Measurements from ENCODE around the gene APLP2.

The APLP2 gene

GRCh38 chr11:130066338-130066737 lies 3.4 kb upstream of the APLP2 start:
- Histone ChIP-seq H3K27me3 (ENCODE audit: insufficient read depth, low read length) (peaks cover 4% of the 10 kb centered on the region), H2AFZ (ENCODE audit: low read depth, low read length) (no peak overlapping the region), H3K9me3 (ENCODE audit: low read length) (no peaks in the 10 kb centered on the region), H3K4me1 (ENCODE audit: insufficient read depth, low read length) (peaks cover 8% of the 10 kb centered on the region), H3K36me3 (ENCODE audit: insufficient read depth, low read length) (no peaks in the 10 kb centered on the region), H3K4me3 (ENCODE audit: low read length) (no peak overlapping the region)

GRCh38 chr11:130068546-130068985 lies 1.1 kb upstream of the APLP2 start:
- H3K4me1 ChIP-seq (ENCODE audit: insufficient read depth, low read length), result peaks cover 18% of the 10 kb centered on the region
- H3K27me3 ChIP-seq (ENCODE audit: insufficient read depth, low read length), result no peaks in the 10 kb centered on the region
- H3K9me3 ChIP-seq (ENCODE audit: low read length), result no peaks in the 10 kb centered on the region
- H3K36me3 ChIP-seq (ENCODE audit: insufficient read depth, low read length), result no peaks in the 10 kb centered on the region
- H3K4me3 ChIP-seq (ENCODE audit: low read length), result peak overlapping the region; percentile 71
- H2AFZ ChIP-seq (ENCODE audit: low read depth, low read length), result peak overlapping the region; percentile 96

- no peaks in the 10 kb centered on the region for H3K36me3 ChIP-seq (ENCODE audit: insufficient read depth, low read length)
- peaks cover 18% of the 10 kb centered on the region for H3K4me1 ChIP-seq (ENCODE audit: insufficient read depth, low read length)
- H3K4me3 ChIP-seq (ENCODE audit: low read length), result peak overlapping the region; percentile 71
- H2AFZ ChIP-seq (ENCODE audit: low read depth, low read length), result peak overlapping the region; percentile 96
- no peaks in the 10 kb centered on the region for H3K9me3 ChIP-seq (ENCODE audit: low read length)
- no peaks in the 10 kb centered on the region for H3K27me3 ChIP-seq (ENCODE audit: insufficient read depth, low read length)
Measured at GRCh38 chr11:130068986-130069658, 572 bp upstream of the APLP2 start.

DNA sequence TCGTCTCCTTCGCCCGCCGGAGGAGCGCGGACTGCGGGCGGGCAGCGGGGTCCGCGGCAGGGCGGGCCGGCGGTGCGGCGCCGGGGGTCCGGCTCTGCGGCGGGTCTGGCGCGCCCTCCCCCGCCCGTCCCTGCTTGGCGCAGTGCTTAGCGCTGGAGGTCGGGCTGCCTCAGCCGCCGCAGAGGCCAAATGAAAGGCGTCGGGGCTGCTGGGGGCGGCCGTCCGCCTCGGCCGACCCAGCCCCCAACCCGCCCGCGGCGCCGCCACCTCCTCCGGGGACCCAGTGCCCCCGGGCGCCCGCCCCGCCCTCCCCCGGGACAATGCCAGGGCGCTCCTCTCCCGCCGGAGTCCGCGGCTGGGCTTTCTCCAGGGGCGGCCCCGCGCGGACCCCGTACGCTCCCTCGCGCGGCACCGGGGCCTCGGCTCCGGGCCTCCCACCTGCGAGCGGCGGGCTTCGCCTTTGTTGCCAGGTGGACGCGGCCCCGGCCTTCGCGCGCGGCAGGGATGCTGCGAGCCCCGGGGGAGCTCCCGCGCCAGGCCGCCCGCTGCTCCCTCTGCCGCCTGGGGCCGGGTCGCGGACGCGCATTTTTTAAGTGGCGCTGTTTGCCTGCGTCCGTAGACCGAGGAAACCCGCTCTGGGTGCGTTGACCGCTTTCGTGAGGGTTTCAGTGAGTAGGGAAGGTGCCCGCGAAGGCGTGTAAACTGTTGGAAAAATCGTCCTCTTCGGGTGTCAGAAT lies 583 bp downstream of the APLP2 start:
- Histone ChIP-seq H3K36me3 (ENCODE audit: insufficient read depth, low read length) (no peaks in the 10 kb centered on the region), H3K27me3 (ENCODE audit: insufficient read depth, low read length) (no peaks in the 10 kb centered on the region), H3K4me3 (ENCODE audit: low read length) (peak overlapping the region; percentile 98), H2AFZ (ENCODE audit: low read depth, low read length) (no peak overlapping the region), H3K9me3 (ENCODE audit: low read length) (no peaks in the 10 kb centered on the region), H3K4me1 (ENCODE audit: insufficient read depth, low read length) (peaks cover 18% of the 10 kb centered on the region)

DNA sequence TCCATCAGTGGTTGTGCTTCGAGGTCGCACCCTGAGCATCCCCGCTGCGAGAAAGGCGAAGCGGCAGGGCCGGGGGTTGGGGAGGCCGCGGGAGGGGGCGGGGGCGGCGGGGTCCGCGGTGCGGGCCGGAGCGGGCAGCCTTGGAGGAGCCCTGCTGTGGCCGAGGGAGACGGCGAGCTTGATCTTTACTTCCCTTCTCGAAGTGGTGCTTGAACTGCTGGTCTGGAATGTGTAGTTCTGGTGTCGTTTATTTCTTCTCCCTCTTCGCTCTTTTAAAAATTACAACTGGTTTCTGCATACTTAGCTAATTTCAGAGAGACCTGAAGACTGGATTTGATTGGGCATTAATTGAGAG lies 1.1 kb downstream of the APLP2 start:
- Histone ChIP-seq H3K9me3 (ENCODE audit: low read length) (no peaks in the 10 kb centered on the region), H3K27me3 (ENCODE audit: insufficient read depth, low read length) (no peaks in the 10 kb centered on the region), H3K4me1 (ENCODE audit: insufficient read depth, low read length) (peaks cover 18% of the 10 kb centered on the region), H2AFZ (ENCODE audit: low read depth, low read length) (no peak overlapping the region), H3K4me3 (ENCODE audit: low read length) (peak overlapping the region; percentile 98), H3K36me3 (ENCODE audit: insufficient read depth, low read length) (no peaks in the 10 kb centered on the region)

DNA sequence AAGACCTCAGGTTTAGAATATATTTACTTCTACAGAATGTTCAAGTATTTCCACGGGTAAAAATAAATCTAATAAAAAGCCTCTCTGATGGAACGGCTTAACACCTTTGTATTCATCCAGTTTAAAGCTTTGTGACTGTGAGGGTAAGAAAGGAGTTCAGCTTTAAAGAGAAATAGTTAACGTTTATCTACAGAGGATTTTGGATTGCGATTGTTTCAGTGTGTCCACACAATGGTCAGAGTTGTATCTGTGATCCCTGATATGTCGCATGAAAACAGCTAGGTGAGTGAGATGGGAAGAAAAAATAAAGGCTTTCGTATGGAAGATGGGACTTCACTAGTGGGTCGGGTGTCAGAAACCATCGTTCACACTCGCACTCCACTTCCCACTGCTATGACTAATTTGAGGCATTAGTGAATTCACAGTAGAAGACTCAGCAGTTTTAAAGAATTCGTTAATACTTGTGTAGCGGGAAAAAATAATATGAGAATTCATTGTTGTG lies 1.6 kb downstream of the APLP2 start:
- H3K4me1 ChIP-seq (ENCODE audit: insufficient read depth, low read length), result peaks cover 18% of the 10 kb centered on the region
- H3K9me3 ChIP-seq (ENCODE audit: low read length), result no peaks in the 10 kb centered on the region
- H2AFZ ChIP-seq (ENCODE audit: low read depth, low read length), result no peak overlapping the region
- peak overlapping the region; percentile 98 for H3K4me3 ChIP-seq (ENCODE audit: low read length)
- no peaks in the 10 kb centered on the region for H3K27me3 ChIP-seq (ENCODE audit: insufficient read depth, low read length)
- H3K36me3 ChIP-seq (ENCODE audit: insufficient read depth, low read length), result no peaks in the 10 kb centered on the region

DNA sequence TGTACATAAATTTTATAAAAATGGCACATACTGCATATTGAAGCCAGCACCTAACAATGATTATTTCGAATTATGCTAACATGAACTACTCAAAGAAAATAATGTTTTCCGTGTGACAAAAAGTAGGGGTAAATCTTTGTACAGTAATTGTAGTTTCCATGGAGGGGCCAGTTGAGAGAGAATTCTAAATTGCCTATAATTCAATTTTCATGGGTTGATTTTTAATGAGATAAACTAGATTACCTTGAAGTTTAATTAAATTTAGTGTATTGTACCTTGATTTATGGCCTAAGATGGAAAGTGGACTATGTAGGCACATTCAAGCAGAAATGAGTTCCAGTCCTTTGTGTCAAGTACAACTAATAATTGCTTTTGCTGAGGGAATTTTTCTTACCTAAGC lies 5.0 kb downstream of the APLP2 start:
- Histone ChIP-seq H2AFZ (ENCODE audit: low read depth, low read length) (no peak overlapping the region), H3K4me1 (ENCODE audit: insufficient read depth, low read length) (peaks cover 10% of the 10 kb centered on the region), H3K4me3 (ENCODE audit: low read length) (no peak overlapping the region), H3K9me3 (ENCODE audit: low read length) (no peaks in the 10 kb centered on the region), H3K27me3 (ENCODE audit: insufficient read depth, low read length) (no peaks in the 10 kb centered on the region), H3K36me3 (ENCODE audit: insufficient read depth, low read length) (no peaks in the 10 kb centered on the region)

DNA sequence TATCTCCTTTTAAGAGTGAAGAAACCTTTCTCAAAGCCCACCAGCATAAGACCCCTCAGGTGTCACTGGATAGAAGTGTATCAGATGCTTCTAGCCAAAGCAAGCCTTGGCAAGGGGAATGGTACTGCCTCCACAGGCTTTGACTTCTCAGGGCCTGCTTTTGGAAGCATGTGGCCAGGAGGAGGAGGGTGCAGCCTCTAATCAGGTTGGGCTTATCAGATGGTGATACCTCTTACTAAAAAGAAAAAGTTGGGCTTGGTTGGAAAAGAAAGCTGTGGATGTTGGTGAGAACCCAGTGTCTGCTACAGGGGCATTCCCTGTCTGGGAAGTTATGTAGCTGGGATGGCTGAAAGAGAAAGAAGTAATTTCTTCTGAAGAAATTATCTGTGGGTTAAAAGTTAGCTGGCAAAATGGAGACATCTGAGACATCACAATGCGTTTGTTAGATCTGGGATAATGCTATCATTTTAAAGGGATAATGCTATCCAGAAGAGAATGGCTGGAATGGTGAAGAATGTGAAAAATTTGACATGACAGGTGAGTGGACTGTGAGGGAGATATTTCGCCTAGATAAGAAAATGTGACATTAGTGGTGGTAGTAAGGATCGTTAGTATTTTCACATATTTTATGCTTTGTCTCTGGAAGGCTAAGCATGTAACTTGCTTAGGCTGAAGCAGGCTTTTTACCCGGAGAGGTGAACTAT lies 7.2 kb downstream of the APLP2 start:
- Histone ChIP-seq H3K4me1 (ENCODE audit: insufficient read depth, low read length) (peaks cover 7% of the 10 kb centered on the region), H3K36me3 (ENCODE audit: insufficient read depth, low read length) (no peaks in the 10 kb centered on the region), H2AFZ (ENCODE audit: low read depth, low read length) (no peak overlapping the region), H3K9me3 (ENCODE audit: low read length) (no peaks in the 10 kb centered on the region), H3K27me3 (ENCODE audit: insufficient read depth, low read length) (no peaks in the 10 kb centered on the region), H3K4me3 (ENCODE audit: low read length) (no peak overlapping the region)

DNA sequence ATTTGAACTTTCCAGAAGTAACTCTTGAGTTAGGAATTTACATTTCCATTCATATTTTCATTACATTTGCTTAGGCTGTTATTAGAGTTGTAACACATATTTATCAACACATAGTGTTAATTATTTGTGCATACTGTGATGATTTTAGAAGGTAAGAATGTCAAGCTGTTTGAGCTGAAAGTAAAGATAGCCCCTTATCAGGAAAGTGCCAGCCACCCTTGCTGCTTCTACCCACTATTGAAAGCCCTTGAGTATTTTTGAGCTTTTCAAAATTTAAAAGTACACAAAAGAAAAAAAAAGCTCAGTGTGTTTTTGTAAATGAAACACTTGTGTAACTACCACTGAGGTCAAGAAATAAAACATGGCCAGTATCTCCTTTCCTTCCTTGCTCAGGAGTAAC lies 8.0 kb downstream of the APLP2 start:
- Histone ChIP-seq H3K36me3 (ENCODE audit: insufficient read depth, low read length) (peaks cover 3% of the 10 kb centered on the region), H3K27me3 (ENCODE audit: insufficient read depth, low read length) (no peaks in the 10 kb centered on the region), H3K9me3 (ENCODE audit: low read length) (peaks cover 2% of the 10 kb centered on the region), H3K4me1 (ENCODE audit: insufficient read depth, low read length) (peaks cover 1% of the 10 kb centered on the region), H2AFZ (ENCODE audit: low read depth, low read length) (no peak overlapping the region), H3K4me3 (ENCODE audit: low read length) (no peak overlapping the region)

GRCh38 chr11:130078080-130078479 lies 8.4 kb downstream of the APLP2 start:
- Histone ChIP-seq H3K9me3 (ENCODE audit: low read length) (peaks cover 2% of the 10 kb centered on the region), H3K4me3 (ENCODE audit: low read length) (no peak overlapping the region), H3K36me3 (ENCODE audit: insufficient read depth, low read length) (peaks cover 4% of the 10 kb centered on the region), H3K4me1 (ENCODE audit: insufficient read depth, low read length) (no peaks in the 10 kb centered on the region), H2AFZ (ENCODE audit: low read depth, low read length) (no peak overlapping the region), H3K27me3 (ENCODE audit: insufficient read depth, low read length) (no peaks in the 10 kb centered on the region)

GRCh38 chr11:130085671-130086290 lies 16.1 kb downstream of the APLP2 start:
- H3K4me3 ChIP-seq (ENCODE audit: low read length), result no peak overlapping the region
- no peak overlapping the region for H2AFZ ChIP-seq (ENCODE audit: low read depth, low read length)
- H3K36me3 ChIP-seq (ENCODE audit: insufficient read depth, low read length), result peaks cover 4% of the 10 kb centered on the region
- H3K27me3 ChIP-seq (ENCODE audit: insufficient read depth, low read length), result no peaks in the 10 kb centered on the region
- peaks cover 8% of the 10 kb centered on the region for H3K9me3 ChIP-seq (ENCODE audit: low read length)
- peaks cover 5% of the 10 kb centered on the region for H3K4me1 ChIP-seq (ENCODE audit: insufficient read depth, low read length)

- no peaks in the 10 kb centered on the region for H3K27me3 ChIP-seq (ENCODE audit: insufficient read depth, low read length)
- no peak overlapping the region for H2AFZ ChIP-seq (ENCODE audit: low read depth, low read length)
- peaks cover 5% of the 10 kb centered on the region for H3K4me1 ChIP-seq (ENCODE audit: insufficient read depth, low read length)
- H3K9me3 ChIP-seq (ENCODE audit: low read length), result peaks cover 8% of the 10 kb centered on the region
- H3K4me3 ChIP-seq (ENCODE audit: low read length), result no peak overlapping the region
- peaks cover 4% of the 10 kb centered on the region for H3K36me3 ChIP-seq (ENCODE audit: insufficient read depth, low read length)
Measured at GRCh38 chr11:130086669-130087068, 17.0 kb downstream of the APLP2 start.
